ENCODE data around the gene TMEM11. TPM values are rescaled to one million over a fixed set of nuclear protein-coding genes. Genes with fewer than 3 reads are reported as not detected.

Gene TMEM11
- total RNA-seq, 1 experiment from 2014 or later, result 23.4 TPM

DNA sequence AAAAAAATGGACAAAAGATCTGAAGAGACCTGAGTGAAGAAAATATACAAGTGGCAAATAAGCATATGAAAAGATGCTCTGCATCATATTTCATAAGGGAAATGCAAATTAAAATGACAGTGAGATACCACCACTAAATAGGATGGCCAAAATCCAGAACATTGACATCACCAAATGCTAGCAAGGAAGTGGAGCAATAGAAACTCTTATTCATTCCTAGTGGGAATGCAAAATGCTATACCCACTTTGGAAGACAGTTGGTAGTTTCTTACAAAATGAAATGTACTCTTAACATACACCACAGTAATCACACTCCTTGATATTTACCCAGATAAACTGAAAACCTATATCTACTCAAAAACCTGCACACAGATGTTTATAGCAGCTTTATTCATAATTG is 53.6 kb downstream of the TMEM11 start:
- in situ Hi-C loops (cut with HindIII; ENCODE audit: low pct_unique_long_range_greater_than_20kb, low sequenced_read_pairs), result no loop called here
- intact Hi-C loops (cut with micrococcal nuclease; ENCODE audit: unreplicated experiment), result no loop called here
- Histone ChIP-seq H3K36me3 (ENCODE audit: control insufficient read depth, insufficient read depth, low read length) (no peaks in the 10 kb centered on the region), H3K4me3 (ENCODE audit: low read depth in 2 of 2, low read length in 2 of 2) (no peak overlapping the region), H3K9me3 (ENCODE audit: control insufficient read depth, insufficient read depth, low read depth, low read length) (no peaks in the 10 kb centered on the region), H3K27ac (ENCODE audit: low read length) (no peak overlapping the region), H3K27me3 (ENCODE audit: control insufficient read depth, insufficient read depth, low read length) (no peaks in the 10 kb centered on the region), H3K4me1 (ENCODE audit: control insufficient read depth, insufficient read depth, low read length) (no peaks in the 10 kb centered on the region; the same call in 1 of the 2 replicates)
- BruUV-seq (replicated peaks), result no TSS peak
- no peak for DNase-seq (ENCODE audit: low read depth, low spot score)
- no peak for ATAC-seq
- POLR2A ChIA-PET, result no interaction called here
- CTCF ChIA-PET, result no interaction called here
- TF ChIP-seq, protein P1, sequence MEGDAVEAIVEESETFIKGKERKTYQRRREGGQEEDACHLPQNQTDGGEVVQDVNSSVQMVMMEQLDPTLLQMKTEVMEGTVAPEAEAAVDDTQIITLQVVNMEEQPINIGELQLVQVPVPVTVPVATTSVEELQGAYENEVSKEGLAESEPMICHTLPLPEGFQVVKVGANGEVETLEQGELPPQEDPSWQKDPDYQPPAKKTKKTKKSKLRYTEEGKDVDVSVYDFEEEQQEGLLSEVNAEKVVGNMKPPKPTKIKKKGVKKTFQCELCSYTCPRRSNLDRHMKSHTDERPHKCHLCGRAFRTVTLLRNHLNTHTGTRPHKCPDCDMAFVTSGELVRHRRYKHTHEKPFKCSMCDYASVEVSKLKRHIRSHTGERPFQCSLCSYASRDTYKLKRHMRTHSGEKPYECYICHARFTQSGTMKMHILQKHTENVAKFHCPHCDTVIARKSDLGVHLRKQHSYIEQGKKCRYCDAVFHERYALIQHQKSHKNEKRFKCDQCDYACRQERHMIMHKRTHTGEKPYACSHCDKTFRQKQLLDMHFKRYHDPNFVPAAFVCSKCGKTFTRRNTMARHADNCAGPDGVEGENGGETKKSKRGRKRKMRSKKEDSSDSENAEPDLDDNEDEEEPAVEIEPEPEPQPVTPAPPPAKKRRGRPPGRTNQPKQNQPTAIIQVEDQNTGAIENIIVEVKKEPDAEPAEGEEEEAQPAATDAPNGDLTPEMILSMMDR (IDR thresholded peaks at IDR 0.05), result no peak

- POLR2A ChIA-PET, result no interaction called here
- TF ChIP-seq, protein P1 (IDR thresholded peaks at IDR 0.05), result no peak
- TF ChIP-seq SIN3A (IDR thresholded peaks at IDR 0.05; ENCODE audit: borderline replicate concordance, insufficient read depth, low read depth, low read length) (no peak), POLR2AphosphoS5 (IDR thresholded peaks at IDR 0.05; ENCODE audit: low read depth, low read length) (no peak)
- no peaks in the 10 kb centered on the region; the same call in 1 of the 2 replicates for H3K4me1 ChIP-seq (ENCODE audit: control insufficient read depth, insufficient read depth, low read length)
- CTCF ChIA-PET, result no interaction called here
- no TSS peak for BruUV-seq (replicated peaks)
- no peaks in the 10 kb centered on the region for H3K36me3 ChIP-seq (ENCODE audit: control insufficient read depth, insufficient read depth, low read length)
- ATAC-seq (no peak), DNase-seq (ENCODE audit: low read depth, low spot score) (no peak)
- intact Hi-C loops (cut with micrococcal nuclease; ENCODE audit: unreplicated experiment) (no loop called here), in situ Hi-C loops (cut with HindIII; ENCODE audit: low pct_unique_long_range_greater_than_20kb, low sequenced_read_pairs) (no loop called here)
- H3K27me3 ChIP-seq (ENCODE audit: control insufficient read depth, insufficient read depth, low read length), result no peaks in the 10 kb centered on the region
- H3K27ac ChIP-seq (ENCODE audit: low read length), result no peak overlapping the region
- no peak overlapping the region for H3K4me3 ChIP-seq (ENCODE audit: low read depth in 2 of 2, low read length in 2 of 2)
- H3K9me3 ChIP-seq (ENCODE audit: control insufficient read depth, insufficient read depth, low read depth, low read length), result no peaks in the 10 kb centered on the region
These were observed 56.2 kb downstream of the TMEM11 start for GRCh38 chr17:21157586-21158370.

- Histone ChIP-seq H3K36me3 (ENCODE audit: control insufficient read depth, insufficient read depth, low read length) (no peaks in the 10 kb centered on the region), H3K9me3 (ENCODE audit: control insufficient read depth, insufficient read depth, low read depth, low read length) (no peaks in the 10 kb centered on the region), H3K4me1 (ENCODE audit: control insufficient read depth, insufficient read depth, low read length) (no peaks in the 10 kb centered on the region), H3K27ac (ENCODE audit: low read length) (no peak overlapping the region), H3K4me3 (ENCODE audit: low read depth in 2 of 2, low read length in 2 of 2) (no peak overlapping the region), H3K27me3 (ENCODE audit: control insufficient read depth, insufficient read depth, low read length) (no peaks in the 10 kb centered on the region)
- no peak for ATAC-seq
- POLR2A ChIA-PET, result no interaction called here
- intact Hi-C loops (cut with micrococcal nuclease; ENCODE audit: unreplicated experiment) (no loop called here), in situ Hi-C loops (cut with HindIII; ENCODE audit: low pct_unique_long_range_greater_than_20kb, low sequenced_read_pairs) (no loop called here)
- TF ChIP-seq, protein P1 (IDR thresholded peaks at IDR 0.05), result no peak
- no peak for TF ChIP-seq POLR2AphosphoS5 (IDR thresholded peaks at IDR 0.05; ENCODE audit: low read depth, low read length)
- no peak for TF ChIP-seq REST (IDR thresholded peaks at IDR 0.05; ENCODE audit: insufficient read depth in 1 of 2, low read depth in 2 of 2, low read length in 1 of 2)
- TF ChIP-seq SIN3A (IDR thresholded peaks at IDR 0.05; ENCODE audit: borderline replicate concordance, insufficient read depth, low read depth, low read length), result no peak
- TF ChIP-seq TCF7L2 (IDR thresholded peaks at IDR 0.05; ENCODE audit: low read depth, low read length), result no peak
- no peak for DNase-seq (ENCODE audit: low read depth, low spot score)
- no TSS peak for BruUV-seq (replicated peaks)
- CTCF ChIA-PET, result no interaction called here
These were observed 61.2 kb downstream of the TMEM11 start for GRCh38 chr17:21152731-21153130.
